Ovary (tissue), 9 donors: Measurements from ENCODE around the gene GUCD1. TPM values are rescaled to one million over a fixed set of nuclear protein-coding genes. Genes with fewer than 3 reads are reported as not detected.

Experiments used
- DNase-seq, 5 donors: peaks; one replicate each; pipeline ENCODE4 v3.0.0-alpha.2; 2019 to 2020
- H3K27ac ChIP-seq, 2 donors: fragments of 200-600 bp; one replicate each; pipeline versions ENCODE4 v1.5.1 to v1.8.0; 2019 to 2022
- H3K27me3 ChIP-seq: fragments of 200-600 bp; one replicate; pipeline ENCODE4 v1.8.0; 2022
- H3K36me3 ChIP-seq: fragments of 200-600 bp; sonication (generic); one replicate; pipeline ENCODE4 v1.5.1; 2019
- H3K4me1 ChIP-seq: one replicate; pipeline ENCODE4 v1.8.1; 2013; ENCODE audit warnings: mild to moderate bottlenecking, moderate library complexity; ENCODE audit not compliant: insufficient read depth
- H3K4me3 ChIP-seq: fragments of 200-600 bp; sonication (generic); one replicate; pipeline ENCODE4 v1.5.1; 2017
- H3K9me3 ChIP-seq, 2 donors: fragments of 200-600 bp in 1 of 2; sonication (generic) in 1 of 2; one replicate each; pipeline versions ENCODE4 v1.5.1 to v1.8.1; 2013 to 2019; ENCODE audit warnings: mild to moderate bottlenecking in 1 of 2, moderate library complexity in 1 of 2
- EP300 ChIP-seq: sonication (generic); formaldehyde crosslinking; IDR thresholded peaks from one replicate; pipeline ENCODE4 v1.6.1; 2017; ENCODE audit warnings: antibody characterized with exemption
- POLR2A ChIP-seq: fragments of 450-650 bp; IDR thresholded peaks from one replicate; pipeline ENCODE4 v1.6.1; 2017; ENCODE audit warnings: antibody characterized with exemption, mild to moderate bottlenecking, moderate library complexity
- WGBS, 3 donors: extraction: QIAGEN DNeasy Blood & Tissue Kit in 1 of 3; methylation state at CpG; one replicate each; pipeline versions ENCODE4 v1.1.5 to v1.1.7; 2013 to 2017; 5-methylcytosine and 5-hydroxymethylcytosine counted together
- intact Hi-C, 4 donors: fragments of 100-400 bp; cut with DNase I; formaldehyde crosslinking; loops; one replicate each; pipeline versions ENCODE4 v1.11.0 to v1.15.1; 2022 to 2023
- polyA plus RNA-seq, 2 donors: library from polyadenylated mRNA; stranded (reverse); fragments of 200-250 nt in 1 of 2; fragments of 350-450 nt in 1 of 2; fragmentation: Illumina TruSeq in 1 of 2; extraction: RNeasy Lipid Tissue Mini Kit (QIAGEN cat#74804) in 1 of 2; gene quantifications; one replicate each; pipeline ENCODE4 v1.2.3, GENCODE V29; 2013 to 2014
- total RNA-seq, 7 donors: library from RNA; depleted of rRNA in 2 of 7; stranded (reverse); fragments of >200 nt in 2 of 7; fragmentation: NEBNext Ultra II Directional in 3 of 7; extraction: Animal tissue kit (Norgen Biotek cat#: 25700) in 3 of 7; gene quantifications; one replicate each; pipeline versions ENCODE4 v1.1.0 to v1.2.4, GENCODE V29; 2016 to 2023
- TF ChIP-seq, protein P1 (sequence below), 3 donors: fragments of 450-650 bp in 2 of 3; fragments of 200-600 bp in 1 of 3; IDR thresholded peaks; one replicate each; pipeline versions ENCODE4 v1.5.1 to v1.8.0; 2016 to 2022; ENCODE audit warnings: antibody characterized with exemption in 3 of 3, mild to moderate bottlenecking in 1 of 3
- donor health status: DM: no; HTN: no; CAD: no; lungs with moderate emphysema.
- donor health status: DM: no; HTN: no; CAD: no.
- donor health status: Bipolar disorder and iron deficiency.
- donor health status: DM: yes; HTN: yes; CAD: no.
- donor health status: DM: no; HTN: no; CAD: no.
- donor health status: DM: yes; HTN: yes; CAD: no.

The GUCD1 gene
- total and polyA plus RNA-seq, 9 donors: 30.3 to 85.4 (median 55.4) TPM

DNA sequence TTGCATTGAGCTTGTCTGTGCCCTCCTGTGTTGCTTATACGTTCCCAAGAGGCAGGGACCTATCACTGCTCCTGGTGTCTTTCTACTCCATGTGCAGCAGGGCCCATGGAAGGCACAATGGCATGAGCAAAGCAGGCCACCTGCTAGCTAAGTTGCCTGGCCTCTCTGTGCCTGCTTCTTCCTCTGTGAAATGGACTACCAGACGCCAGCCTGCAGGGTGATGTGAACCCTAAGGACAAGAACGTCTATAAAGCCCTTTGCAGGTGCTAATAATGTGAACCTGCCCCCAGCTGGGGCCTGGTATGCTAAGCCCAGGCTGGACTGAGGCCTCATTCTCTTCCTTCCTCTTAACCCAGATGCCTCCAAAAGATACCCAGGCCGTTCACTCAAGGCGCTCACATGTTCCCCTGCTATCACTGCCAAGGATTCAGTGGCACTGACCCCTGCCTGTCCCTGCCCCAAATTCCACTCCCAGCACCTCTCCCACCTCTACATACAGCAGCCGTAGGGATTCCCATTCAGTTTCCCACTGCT, 4.0 kb downstream of the GUCD1 start:
- intact Hi-C loops: no loop called here
- H3K36me3 ChIP-seq: no peaks in the 10 kb centered on the region
- no peak overlapping the region for H3K27ac ChIP-seq
- no peaks in the 10 kb centered on the region for H3K27me3 ChIP-seq
- TF ChIP-seq POLR2A: no peak
- TF ChIP-seq, protein P1, sequence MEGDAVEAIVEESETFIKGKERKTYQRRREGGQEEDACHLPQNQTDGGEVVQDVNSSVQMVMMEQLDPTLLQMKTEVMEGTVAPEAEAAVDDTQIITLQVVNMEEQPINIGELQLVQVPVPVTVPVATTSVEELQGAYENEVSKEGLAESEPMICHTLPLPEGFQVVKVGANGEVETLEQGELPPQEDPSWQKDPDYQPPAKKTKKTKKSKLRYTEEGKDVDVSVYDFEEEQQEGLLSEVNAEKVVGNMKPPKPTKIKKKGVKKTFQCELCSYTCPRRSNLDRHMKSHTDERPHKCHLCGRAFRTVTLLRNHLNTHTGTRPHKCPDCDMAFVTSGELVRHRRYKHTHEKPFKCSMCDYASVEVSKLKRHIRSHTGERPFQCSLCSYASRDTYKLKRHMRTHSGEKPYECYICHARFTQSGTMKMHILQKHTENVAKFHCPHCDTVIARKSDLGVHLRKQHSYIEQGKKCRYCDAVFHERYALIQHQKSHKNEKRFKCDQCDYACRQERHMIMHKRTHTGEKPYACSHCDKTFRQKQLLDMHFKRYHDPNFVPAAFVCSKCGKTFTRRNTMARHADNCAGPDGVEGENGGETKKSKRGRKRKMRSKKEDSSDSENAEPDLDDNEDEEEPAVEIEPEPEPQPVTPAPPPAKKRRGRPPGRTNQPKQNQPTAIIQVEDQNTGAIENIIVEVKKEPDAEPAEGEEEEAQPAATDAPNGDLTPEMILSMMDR (IDR thresholded peaks at IDR 0.05): no peak
- TF ChIP-seq EP300: no peak
- H3K4me3 ChIP-seq: no peak overlapping the region
- 74 to 84% (median 76%) methylated on average over 6 of the region's 6 CpGs for WGBS, 3 donors
- DNase-seq: no peak
- H3K9me3 ChIP-seq: no peaks in the 10 kb centered on the region
- H3K4me1 ChIP-seq: peaks cover 6% of the 10 kb centered on the region

DNA sequence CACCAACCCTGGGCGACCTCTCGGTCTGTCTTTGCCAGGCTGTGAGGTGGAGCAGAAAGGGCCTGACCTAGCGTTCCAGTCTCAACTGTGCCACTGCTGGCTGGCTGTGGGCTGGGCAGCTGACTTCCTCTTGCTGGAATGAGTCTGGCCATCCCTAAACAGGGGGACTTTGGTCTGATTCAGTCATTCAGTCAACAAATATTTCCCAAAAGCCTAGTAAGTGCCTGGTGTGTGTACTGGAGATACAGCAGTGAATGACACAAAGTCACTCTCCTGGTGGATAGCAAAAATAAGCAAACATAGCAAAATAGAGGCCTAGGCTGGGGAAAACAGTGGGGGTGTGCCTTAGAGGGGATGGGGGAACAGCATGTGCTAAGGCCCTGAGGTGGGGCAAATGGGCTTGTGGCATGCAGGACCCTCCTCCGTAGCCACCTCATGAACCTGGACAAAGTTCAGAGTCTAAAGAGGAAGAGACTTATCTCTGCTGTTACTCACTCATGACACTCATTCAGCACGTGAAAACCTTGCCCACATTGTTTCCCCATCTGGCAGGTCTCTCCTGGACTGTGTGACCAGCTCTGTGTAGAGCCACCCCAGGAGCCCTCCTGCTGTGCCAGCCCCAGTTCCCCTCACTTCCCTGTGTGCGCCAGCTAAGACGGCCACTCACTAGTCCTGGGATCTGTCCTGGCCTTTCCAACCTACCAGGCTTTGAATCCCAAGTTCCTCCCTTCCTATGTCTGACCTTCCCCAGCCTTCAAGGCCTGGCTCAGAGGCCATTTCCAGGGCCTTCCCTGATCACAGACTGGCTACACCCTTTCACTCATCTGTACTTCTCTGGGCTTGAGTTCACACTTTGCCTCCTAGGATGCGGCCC, 4.7 kb downstream of the GUCD1 start:
- Histone ChIP-seq H3K4me3 (no peak overlapping the region), H3K27ac (no peak overlapping the region), H3K27me3 (no peaks in the 10 kb centered on the region), H3K9me3 (no peaks in the 10 kb centered on the region), H3K36me3 (no peaks in the 10 kb centered on the region), H3K4me1 (peaks cover 6% of the 10 kb centered on the region)
- no peak for DNase-seq
- TF ChIP-seq, protein P1 (IDR thresholded peaks at IDR 0.05): no peak
- TF ChIP-seq EP300 (no peak), POLR2A (no peak)
- WGBS, 3 donors: 82 to 86% (median 84%) methylated on average over 8 of the region's 8 CpGs
- intact Hi-C loops: no loop called here

DNA sequence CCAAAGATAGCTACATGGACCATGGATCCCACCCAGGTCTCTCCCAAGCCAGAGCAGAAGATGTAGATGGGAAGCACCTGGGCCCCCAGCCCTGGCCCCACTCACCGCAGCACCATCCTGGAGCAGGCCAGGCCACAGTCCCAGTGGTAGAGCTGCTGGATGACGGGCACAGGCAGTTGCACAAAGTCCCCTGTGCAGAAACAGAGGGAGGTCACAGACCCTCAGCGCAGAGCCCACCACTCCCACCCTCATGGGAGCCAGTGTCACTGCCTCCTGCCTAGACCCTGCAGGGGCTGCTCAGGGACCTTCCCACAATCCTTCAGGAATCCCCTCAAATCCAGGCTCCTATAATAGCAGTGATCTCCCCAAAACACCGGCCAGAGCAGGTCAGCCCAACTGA, 6.1 kb downstream of the GUCD1 start:
- WGBS, 3 donors: 96 to 97% (median 96%) methylated on average over 4 of the region's 4 CpGs
- Histone ChIP-seq H3K4me3 (no peak overlapping the region), H3K9me3 (no peaks in the 10 kb centered on the region), H3K27me3 (no peaks in the 10 kb centered on the region), H3K36me3 (no peaks in the 10 kb centered on the region), H3K27ac (no peak overlapping the region), H3K4me1 (peaks cover 9% of the 10 kb centered on the region)
- DNase-seq: no peak
- intact Hi-C loops: no loop called here
- TF ChIP-seq EP300: no peak
- no peak for TF ChIP-seq POLR2A
- TF ChIP-seq, protein P1 (IDR thresholded peaks at IDR 0.05): no peak

DNA sequence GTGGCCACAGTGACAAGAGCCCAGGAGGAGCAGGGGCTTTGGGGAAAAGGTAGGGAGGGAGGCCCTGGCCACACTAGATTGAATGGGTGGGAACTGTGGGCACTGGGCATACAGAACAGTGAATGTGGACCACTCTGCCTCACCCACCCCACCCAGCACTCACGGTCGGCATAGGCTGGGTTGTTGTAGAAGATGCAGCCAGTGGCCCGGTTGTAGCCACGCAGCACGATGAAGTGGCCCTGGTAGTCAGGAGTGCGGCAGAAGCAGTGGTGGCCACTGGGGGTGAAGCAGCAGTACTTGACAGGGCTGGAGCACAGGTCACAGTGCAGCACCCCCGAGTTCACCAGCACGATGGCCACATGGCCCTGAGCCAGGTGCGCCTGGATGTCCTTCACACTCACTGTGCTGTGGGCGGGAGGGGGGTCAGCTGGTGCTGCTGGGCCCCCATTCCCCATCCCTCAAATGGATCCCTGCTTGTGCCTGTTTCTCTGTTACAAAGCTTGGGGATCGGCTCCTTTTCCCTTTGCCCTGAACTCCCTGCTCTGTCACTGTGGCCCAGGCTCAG, 11.2 kb downstream of the GUCD1 start:
- peaks cover 3% of the 10 kb centered on the region for H3K4me1 ChIP-seq
- peak overlapping the region in 1 of 2 donors; percentile 54 for H3K27ac ChIP-seq
- TF ChIP-seq POLR2A (no peak), EP300 (no peak)
- TF ChIP-seq, protein P1 (IDR thresholded peaks at IDR 0.05): no peak
- no peak overlapping the region for H3K4me3 ChIP-seq
- intact Hi-C loops: no loop called here
- no peaks in the 10 kb centered on the region for H3K27me3 ChIP-seq
- H3K9me3 ChIP-seq: no peaks in the 10 kb centered on the region
- no peaks in the 10 kb centered on the region for H3K36me3 ChIP-seq
- no peak for DNase-seq
- WGBS, 3 donors: 80 to 86% (median 86%) methylated on average over 11 of the region's 11 CpGs
